Left hindlimb (tissue), 1 donor: ENCODE measurements around the gene PRXL2C.
"Not testable (repeated sequence)": the region's sequence is repeated elsewhere in the genome, so short reads cannot be mapped to it uniquely, and the experiment has no call there.

ENCODE experiments used
- DNase-seq: peaks from one replicate; pipeline ENCODE4 v3.0.0-alpha.2; 2018

PRXL2C gene

GRCh38 chr9:96649620-96650324, 5.3 kb downstream of the PRXL2C start:
- DNase-seq = no peak

GRCh38 chr9:96646081-96646991, 8.8 kb downstream of the PRXL2C start:
- DNase-seq = no peak

DNA sequence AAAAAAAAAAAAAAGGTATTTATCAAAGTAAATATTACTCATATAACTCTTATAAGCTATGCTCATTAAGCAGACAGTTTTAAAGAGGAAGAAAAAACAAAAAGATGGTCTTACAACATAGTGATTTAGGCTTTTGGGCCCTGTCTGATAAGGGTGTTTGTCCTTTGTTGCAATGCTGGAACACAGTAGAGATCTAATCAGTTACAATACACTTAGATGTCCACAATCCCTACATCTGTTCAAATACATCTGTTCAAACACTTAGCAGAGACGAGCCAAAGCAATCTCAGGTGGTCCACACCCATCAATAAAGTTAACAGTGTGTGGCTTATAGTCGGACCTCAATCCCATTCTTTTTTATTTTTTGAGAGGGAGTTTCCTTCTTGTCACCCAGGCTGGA, 11.0 kb downstream of the PRXL2C start:
- DNase-seq = no peak

DNA sequence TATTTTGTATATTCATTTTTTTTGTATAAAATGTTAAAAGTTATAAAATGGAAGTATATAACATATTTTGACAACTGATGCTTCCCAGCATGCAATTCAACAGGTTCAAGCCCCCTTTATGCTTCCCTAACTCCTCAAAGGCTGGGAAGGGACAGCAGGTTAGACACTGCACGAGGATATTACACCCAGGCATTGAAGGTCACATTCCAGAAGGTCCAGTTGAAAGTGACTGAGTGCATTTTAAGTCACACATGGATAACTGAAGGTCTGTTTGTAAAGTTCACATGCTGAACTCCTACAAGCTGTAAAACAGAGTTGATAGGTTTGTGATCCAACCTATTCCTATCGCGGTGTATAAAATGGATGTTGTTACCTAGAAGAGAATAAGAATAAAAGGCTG, 13.6 kb downstream of the PRXL2C start:
- no peak for DNase-seq

GRCh38 chr9:96638606-96639364, 16.3 kb downstream of the PRXL2C start:
- DNase-seq = no peak

GRCh38 chr9:96636368-96636767, 18.7 kb downstream of the PRXL2C start:
- no peak for DNase-seq

DNA sequence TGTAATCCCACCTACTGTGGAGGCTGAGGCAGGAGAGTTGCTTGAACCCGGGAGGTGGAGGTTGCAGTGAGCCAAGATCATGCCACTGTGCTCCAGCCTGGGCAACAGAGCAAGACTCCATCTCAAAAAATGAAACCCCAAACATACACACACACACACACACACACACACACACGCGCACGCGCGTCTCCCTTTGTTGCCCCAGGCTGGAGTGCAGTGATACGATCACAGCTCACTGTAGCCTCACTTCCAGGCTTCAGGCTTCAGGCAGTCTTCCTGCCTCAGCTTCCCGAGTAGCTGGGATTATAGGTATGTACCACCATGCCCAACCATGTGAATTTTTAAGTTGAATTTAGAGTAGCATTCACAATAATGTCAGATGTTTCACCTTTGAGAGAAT, 21.5 kb downstream of the PRXL2C start:
- DNase-seq = not testable (repeated sequence)

DNA sequence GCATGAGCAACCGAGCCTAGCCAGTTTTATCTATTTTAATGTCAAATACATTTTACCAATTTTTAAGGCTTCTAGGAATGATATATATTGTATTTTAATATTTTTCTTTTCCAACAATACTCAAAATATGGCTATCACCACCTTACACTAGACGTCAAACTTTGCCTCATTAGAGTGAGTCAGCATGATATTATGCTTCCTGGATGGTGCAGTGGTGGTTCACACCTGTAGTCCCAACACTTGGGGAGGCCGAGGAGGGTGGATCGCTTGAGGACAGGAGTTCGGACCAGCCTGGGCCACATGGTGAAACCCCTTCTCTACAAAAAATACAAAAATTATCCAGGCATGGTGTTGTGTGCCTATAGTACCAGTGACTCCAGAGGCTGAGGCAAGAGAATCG, 28.2 kb downstream of the PRXL2C start:
- DNase-seq = no peak

GRCh38 chr9:96621618-96622017, 33.5 kb downstream of the PRXL2C start:
- no peak for DNase-seq

DNA sequence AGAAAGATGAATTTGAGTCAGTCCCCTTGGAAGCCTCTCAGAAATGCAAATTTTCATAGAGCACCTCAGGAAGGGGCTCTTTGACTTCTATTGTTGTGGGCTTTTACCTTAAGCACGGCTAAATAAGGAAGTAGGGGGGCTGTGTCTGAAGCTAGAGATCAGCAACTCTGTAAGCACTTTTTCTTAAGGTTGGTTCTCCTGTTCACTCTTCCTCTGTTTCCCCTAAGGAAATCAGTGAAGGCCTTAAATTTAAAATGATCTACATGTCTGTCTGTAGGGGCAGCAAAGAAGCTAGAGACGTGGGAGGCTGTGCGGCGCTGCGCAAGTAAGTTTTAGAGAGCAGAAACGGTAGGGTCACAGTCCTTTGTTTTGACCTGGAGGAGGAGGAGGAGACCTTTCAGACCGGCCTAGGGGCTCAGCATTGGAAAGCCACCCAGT, 34.3 kb downstream of the PRXL2C start:
- no peak for DNase-seq

DNA sequence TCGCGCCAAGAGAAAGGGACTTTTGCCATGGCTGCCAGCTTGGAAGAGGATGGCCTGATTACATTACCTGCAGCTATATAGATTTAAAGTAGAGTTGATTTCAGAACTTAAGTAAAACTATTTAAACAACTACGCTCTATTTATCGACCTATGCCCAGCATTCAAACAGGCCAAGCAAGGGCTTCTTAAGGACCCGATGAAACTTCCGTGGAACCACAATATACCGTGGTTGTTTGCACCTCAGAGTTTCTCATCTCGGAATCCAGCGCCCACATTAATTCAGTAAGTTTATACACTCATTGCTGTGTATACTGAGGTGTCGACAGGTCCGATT, 35.0 kb downstream of the PRXL2C start:
- DNase-seq = no peak

GRCh38 chr9:96619491-96620180, 35.5 kb downstream of the PRXL2C start, which contains the start of gene CDC14B:
TSS of gene CDC14B (minus strand) at chr9:96619843. CDS start at chr9:96619378, 465 bp downstream.
- peak; percentile 90 for DNase-seq

DNA sequence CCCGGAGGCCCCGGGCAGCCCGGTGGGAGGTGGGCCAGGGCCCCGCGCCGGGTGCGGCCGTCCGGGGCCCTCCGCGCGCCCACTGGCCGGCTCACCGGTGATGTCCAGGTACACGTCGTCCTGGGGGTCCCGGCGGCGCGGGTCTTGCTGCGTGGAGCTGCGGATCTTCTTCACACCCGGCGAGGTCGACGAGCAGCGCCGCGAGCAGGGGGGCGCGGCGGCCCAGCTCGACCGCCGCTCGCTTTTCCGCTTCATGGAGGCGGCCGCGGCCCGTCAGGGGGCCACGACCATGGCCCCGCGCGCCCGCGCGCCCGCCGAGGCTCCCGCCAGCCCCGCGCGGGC, 36.0 kb downstream of the PRXL2C start:
- peak; percentile 33 for DNase-seq

DNA sequence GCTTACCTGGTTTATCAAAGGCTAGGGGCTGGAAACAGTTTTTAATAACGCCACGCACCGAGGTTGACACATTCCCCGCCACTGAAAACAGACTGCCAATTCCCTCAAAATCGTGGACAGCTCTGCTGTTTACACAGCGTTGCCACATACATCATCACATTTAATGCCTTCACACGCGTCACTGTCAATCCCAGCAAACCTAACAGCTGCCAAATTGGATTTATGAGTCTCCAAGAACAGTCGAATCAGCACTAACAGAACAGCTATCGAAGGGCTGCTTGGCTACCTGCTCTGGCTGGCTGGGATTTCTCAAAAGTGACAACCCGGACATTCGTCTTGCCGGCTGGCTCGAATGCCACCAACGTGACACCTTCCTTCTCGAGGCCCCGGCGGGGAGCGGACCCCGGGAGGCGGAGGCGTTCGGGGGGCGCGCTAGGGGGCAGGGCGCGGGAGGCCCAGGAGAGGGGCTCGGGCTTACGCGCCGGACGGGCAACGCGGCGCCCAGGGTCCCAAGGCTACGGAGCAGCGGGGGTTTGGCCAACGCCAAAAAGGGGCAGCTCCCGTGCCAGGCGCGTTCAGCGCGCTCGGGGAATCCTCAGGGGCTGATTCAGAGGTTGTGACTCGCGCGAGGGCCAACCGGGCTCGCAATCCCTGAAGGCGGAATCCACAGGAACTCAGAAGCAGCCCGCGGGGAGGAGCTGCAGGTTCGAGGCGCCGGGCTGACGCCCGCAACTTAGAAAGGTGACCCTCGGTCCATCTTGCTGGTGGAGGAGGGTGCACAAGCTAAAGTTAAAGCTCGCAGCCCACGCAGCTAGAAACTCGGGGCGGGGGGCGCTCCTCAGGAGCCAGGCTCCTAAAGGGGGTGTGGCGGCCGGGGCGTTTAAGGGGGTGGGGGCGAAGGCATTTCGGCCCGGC, 36.7 kb downstream of the PRXL2C start:
- peak; percentile 59 for DNase-seq

- DNase-seq = peak; percentile 34
These were observed 37.5 kb downstream of the PRXL2C start for GRCh38 chr9:96617439-96618185.

- no peak for DNase-seq
These were observed 38.2 kb downstream of the PRXL2C start for GRCh38 chr9:96616817-96617438.

DNA sequence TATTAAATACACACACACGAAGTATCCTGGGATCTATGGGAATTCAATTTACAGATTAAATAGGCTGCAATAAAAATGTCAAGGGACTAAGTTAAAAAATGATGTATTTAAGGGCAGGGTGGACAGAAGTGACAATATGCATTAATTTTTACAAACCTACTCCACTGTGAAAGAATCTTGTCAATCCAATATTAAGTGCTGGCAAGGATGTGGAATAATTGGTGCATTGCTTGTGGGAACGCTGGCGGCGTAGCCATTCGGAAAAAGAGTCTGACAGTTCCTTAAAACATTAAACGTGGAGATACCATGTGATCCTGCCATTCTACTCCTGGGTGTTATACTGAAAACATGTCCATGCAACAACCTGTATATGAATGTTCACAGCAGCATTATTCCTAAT, 39.7 kb downstream of the PRXL2C start:
- no peak for DNase-seq

DNA sequence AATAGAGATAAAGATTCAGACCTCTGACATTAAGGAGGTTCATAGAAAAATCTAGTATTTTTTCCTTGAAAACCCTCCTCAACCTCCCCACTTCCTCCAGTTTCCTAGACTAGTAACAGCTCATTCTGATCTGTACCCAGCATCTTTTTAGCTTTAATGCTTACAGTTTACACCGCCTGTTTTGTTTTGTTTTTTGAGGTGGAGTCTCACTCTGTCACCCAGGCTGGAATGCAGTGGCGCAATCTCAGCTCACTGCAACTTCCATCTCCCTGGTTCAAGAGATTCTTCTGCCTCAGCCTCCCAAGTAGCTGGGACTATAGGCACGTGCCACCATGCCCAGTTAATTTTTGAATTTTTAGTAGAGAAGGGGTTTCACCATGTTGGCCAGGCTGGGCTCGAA, 40.5 kb downstream of the PRXL2C start:
- DNase-seq = not testable (repeated sequence)

DNA sequence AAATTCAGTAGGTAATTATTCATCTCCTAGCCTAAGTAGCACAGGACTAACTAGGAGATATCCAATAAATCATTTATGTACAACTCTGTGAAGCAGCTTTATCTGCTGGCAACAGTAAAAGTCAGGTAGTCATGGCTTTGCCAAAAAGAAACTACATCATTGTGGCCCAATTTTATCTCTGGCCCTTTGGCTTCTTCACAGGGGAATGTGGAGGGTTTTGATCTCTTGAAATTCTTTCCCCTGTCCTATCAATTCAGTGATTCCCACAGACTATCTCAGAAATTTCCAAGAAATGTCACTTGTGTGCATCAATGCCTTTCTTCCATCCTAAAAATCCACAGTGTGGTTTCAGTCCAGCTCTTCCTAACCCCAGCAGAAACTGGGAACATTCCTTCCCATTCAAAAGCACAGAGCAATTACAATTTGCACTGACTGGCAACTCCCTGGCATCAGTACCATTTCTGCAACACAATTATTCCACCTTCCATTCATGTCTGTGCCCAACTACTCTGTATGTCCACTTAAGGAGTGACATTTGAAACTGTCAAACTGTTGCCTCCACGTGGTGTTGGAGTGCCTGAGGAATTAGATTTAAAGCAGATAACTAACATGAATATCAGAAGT, 42.0 kb downstream of the PRXL2C start:
- DNase-seq = no peak
